Limb (tissue), 2 donors: ENCODE results near the gene FAM13A.
"Not testable (repeated sequence)": the region's sequence is repeated elsewhere in the genome, so short reads cannot be mapped to it uniquely, and the experiment has no call there.

Source experiments
- DNase-seq, 2 donors: peaks; one replicate each; pipeline ENCODE4 v3.0.0-alpha.2; 2016; ENCODE audit errors: extremely low spot score in 2 of 2

Gene FAM13A

DNA sequence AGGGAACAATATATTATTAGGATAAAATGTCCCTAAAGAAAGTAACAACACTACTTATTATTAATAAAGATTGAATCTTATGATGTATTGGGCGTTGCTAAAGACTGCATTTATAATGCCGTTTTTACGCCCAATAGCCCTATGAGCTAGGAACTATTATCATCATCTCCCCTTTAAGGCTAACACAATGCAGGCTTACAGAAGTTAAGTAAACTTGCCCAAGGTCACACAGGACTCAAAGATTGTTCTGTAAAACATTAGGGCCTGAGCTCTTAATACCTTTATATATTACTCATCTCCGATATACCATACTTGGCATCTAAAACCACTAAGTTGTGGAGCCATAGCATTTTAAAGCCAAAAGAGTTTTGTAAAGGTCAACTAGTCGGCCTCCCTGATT is 149.5 kb downstream of the FAM13A start:
- no peak for DNase-seq

- DNase-seq, result not testable (repeated sequence)
Observed at GRCh38 chr4:88904240-88904639, 152.7 kb downstream of the FAM13A start.

- DNase-seq, result no peak
Observed at GRCh38 chr4:88900432-88900831, 156.6 kb downstream of the FAM13A start.

DNA sequence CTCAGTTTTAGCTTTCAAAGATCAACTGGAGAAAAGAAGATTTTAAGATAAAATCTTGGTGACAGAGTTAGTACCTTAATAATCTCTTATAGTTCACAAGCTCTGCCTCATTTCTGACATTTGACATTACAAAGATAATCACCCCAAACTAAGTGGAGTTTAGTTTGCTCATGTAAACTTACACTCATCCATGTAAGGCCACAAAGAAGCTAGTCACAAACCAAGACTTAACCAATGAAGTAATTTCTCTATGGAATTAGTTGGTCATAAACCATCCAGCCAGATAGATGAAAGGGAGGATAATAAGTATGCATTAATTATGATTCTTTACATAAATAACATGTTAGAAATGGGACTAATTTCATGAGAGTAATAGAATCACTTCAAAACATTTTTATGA is 159.2 kb downstream of the FAM13A start:
- no peak for DNase-seq

DNA sequence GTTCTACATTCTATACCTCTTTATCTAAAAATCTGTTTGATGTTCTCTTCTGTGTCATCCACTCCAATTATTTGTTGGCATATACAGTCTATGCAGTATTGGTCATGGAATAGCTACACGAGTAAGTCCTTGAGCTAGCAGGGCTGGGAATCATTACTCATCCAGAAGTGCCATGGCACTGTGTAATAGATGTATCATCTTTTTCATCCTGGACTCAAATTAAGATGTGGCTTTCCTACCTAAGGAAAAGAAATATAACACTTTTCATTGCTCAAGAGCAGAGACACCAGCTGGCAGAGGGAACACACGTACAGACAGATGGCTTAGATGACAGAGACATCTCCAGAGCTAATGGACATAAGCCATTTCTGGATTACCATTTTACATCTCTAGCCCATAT is 159.8 kb downstream of the FAM13A start:
- DNase-seq, result no peak

DNA sequence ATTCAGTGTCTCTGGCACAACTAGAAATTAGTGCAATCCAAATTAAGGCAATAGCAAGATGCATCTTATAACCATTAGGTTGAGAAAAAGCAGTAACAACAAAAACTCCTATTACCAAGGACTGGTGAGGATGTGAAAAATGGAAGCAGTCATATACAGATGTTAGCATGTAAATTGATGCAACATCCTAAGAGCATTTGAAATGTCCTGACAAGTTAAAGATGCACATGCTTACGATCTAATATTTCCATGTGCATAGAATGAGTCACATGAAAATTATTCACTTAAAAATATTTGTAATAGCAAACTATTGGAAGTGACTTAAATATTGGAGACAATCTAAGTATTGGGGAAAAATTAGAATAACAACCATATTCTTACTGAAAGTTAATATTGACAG is 163.0 kb downstream of the FAM13A start:
- no peak for DNase-seq

GRCh38 chr4:88892646-88893045 is 164.3 kb downstream of the FAM13A start:
- no peak for DNase-seq

GRCh38 chr4:88891636-88892035 is 165.3 kb downstream of the FAM13A start:
- DNase-seq, result no peak

GRCh38 chr4:88887409-88887808 is 169.6 kb downstream of the FAM13A start:
- not testable (repeated sequence) for DNase-seq

DNA sequence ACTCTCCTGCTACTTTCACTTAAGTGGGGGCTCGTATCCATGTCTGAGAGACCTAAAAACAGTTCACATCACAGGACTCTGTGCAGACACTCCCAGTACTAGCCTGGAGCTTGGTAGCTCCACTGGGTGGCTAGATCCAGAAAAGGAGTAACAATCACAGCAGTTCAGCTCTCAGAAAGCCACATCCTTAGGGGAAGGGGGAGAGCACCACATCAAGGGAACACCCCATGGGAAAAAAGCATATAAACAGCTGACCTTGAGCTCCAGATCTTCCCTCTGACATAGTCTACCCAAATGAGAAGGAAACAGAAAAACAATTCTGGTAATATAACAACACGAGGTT is 175.8 kb downstream of the FAM13A start:
- DNase-seq, result no peak

DNA sequence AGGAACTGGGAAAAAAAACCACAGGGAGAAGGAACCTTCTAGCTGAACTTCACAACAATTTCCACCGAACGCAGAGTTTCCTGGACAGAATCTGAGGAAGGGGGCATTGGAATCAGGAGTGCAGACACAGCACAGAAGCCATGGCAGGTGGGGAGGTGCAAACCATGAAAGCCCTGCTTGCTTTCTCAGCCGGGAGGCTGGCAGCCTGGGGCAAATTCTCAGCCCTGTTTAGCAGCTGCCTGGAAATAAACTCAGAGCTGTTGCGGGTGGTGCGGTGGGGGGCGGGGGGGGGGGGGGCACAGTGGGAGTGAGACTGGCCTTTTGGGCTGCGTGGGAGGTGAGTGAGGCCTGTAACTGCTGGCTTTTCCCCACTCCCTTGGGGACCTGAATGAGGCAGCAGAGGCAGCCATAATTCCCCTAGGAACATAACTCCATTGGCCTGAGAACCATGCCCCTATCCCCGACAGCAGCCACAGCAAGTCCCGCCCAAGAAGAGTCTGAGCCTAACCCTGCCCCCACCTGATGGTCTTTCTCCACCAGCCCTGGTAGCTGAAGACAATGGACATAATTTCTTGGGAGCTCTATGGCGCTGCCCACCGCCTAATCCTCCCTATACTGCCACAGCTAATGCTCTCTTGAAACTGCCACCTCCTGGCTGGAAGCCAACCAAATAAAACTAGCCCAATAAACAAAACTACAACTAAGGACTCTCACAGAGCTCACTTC is 176.3 kb downstream of the FAM13A start:
- DNase-seq, result no peak

GRCh38 chr4:88879991-88880390 is 177.0 kb downstream of the FAM13A start:
- DNase-seq, result no peak

- DNase-seq, result no peak
Observed at GRCh38 chr4:88878642-88879041, 178.3 kb downstream of the FAM13A start.

DNA sequence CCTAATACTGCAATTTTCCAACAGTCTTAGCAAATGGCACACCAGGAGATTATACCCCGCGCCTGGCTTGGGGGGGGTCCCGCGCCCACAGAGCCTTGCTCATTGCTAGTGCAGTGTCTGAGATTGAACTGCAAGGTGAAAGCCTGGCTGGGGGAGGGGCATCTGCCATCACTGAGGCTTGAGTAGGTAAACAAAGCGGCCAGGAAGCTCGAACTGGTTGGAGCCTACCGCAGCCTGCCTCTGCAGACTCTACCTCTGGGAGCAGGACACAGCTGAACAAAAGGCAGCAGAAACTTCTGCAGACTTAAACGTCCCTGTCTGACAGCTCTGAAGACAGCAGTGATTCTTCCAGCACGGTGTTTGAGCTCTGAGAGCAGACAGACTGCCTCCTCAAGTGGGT is 186.6 kb downstream of the FAM13A start:
- no peak for DNase-seq

DNA sequence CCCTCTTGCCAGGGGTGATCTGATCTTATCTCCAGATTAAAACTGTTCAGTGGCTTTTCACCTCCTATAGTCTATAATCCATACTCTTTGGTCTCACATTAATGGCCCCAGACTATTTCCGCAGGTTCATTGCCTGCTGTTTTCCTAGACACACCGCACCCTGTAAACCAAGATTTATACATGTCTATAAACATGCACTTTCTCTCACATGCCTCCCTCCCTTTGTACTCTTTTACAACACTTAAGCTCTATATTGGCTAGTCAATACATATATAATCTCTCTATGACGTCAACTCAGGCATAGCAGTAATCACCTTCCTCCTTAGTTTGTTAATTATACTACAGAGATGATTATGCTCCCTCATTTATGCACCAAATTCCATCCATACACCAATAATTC is 188.5 kb downstream of the FAM13A start:
- DNase-seq, result no peak

- no peak for DNase-seq
Observed at GRCh38 chr4:88866862-88867550, 190.0 kb downstream of the FAM13A start.

- DNase-seq, result no peak
Observed at GRCh38 chr4:88865466-88865865, 191.5 kb downstream of the FAM13A start.

DNA sequence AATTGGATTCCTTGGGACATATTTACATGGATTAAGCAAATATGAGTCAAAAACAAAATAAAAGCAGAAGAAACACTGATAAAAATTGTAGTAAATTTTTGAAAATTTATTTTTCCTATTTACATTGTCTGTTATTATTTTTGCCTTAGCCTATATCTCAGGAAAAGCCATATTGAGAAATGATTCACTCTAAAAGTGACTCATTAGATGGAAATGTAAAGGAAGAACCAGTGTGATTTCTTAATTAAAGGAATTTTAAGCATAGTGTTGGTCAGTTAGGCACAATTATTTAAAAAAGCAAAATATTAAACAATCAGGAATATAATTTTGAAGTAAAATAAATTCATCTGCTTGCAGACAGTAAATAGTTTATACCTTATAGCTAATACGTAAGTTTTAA is 191.9 kb downstream of the FAM13A start:
- no peak for DNase-seq

GRCh38 chr4:88860586-88860985 is 196.4 kb downstream of the FAM13A start:
- no peak for DNase-seq

DNA sequence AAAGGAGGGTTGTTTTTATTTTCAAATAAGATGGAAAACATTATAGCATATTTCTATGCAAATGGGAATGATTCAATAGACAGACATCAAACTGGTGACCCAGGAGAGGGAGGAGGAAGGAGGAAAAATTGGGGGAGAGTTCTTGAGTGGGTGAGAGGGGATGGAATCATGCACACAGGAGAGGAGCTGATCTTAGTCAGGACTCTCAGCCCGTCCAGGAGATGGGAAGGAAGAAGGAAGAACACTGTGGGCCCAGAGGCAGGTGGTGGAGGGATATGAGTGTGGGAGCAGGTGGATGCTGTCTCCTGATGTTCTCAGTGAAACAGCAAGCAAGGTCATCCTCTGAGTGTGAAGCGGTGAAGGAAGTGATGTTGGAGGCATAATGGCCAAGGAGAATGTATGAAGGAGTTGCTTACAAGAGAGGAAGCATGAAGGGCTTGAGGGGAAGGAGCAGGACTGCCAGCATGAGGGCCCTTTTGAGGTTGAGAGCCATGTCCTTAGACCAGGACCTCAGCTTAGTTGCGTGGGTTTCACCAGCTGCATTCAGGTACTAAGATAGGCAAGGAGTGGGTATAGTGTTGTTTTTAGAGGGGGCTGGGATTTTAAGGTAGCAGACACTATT is 197.7 kb downstream of the FAM13A start:
- no peak for DNase-seq

DNA sequence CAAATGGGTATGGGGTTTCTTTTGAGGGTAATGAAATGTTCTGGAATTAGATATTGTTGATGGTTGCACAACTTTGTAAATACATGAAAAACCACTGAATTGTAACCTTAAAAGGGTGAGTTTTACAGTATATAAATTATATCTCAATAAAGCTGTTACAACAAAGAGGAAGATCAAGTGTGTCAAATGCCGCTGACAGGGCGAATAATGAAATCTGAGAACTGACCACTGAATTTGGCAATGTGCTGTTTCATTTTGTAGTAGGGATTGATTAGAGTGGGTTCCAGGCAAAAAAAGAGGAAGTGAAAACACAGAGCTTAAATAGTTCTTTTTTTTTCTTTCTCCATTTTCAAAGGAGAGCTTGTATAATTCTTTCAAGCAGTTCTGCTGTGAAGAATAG is 198.2 kb downstream of the FAM13A start:
- no peak for DNase-seq

- no peak for DNase-seq
Observed at GRCh38 chr4:88857588-88857987, 199.4 kb downstream of the FAM13A start.

GRCh38 chr4:88854481-88854880 is 202.5 kb downstream of the FAM13A start:
- DNase-seq, result no peak
